Stimulated activated CD4-positive, alpha-beta T cell treated with anti-CD3 and anti-CD28 coated beads, TNF-alpha, amount 100 ng/mL, for 24 hours (primary cell): ENCODE measurements around the gene STRN3.

Source experiments
- DNase-seq, 3 experiments: peaks; one replicate each; pipeline ENCODE4 v3.0.0-alpha.2; 2020; ENCODE audit warnings: low read depth in 3 of 3

Gene STRN3

DNA sequence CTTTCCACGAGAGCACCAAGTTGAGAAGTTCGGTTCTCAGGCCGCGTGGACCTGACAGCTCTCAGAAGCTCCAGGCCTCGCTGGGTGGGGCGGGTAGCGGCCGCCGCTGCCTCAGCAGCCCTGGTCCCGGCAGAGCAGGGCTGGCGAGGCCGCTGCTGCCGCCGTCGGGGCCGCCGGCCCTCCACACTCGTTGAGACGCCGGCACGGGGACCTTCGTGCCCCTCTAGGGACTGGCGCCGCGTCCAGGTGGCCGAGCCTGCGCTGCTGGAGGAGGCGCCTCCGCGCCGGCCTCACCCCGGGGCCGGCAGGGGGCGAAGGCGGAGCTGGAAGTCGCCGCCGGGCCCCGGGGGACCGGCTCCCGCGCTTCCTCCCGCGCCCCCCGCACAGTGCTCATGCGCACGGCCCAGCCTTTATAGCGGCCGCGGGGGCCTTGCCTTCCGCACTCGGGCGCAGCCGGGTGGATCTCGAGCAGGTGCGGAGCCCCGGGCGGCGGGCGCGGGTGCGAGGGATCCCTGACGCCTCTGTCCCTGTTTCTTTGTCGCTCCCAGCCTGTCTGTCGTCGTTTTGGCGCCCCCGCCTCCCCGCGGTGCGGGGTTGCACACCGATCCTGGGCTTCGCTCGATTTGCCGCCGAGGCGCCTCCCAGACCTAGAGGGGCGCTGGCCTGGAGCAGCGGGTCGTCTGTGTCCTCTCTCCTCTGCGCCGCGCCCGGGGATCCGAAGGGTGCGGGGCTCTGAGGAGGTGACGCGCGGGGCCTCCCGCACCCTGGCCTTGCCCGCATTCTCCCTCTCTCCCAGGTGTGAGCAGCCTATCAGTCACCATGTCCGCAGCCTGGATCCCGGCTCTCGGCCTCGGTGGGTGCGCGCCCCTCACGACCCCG lies 151.8 kb downstream of the STRN3 start, which contains the start of gene COCH:
Gene COCH, plus strand, starts transcription at position 440 of the 879 bp plus-strand sequence. Its CDS starts 380 bp downstream, at position 820.
- DNase-seq = peak in 1 of 3 experiments; percentile 17

DNA sequence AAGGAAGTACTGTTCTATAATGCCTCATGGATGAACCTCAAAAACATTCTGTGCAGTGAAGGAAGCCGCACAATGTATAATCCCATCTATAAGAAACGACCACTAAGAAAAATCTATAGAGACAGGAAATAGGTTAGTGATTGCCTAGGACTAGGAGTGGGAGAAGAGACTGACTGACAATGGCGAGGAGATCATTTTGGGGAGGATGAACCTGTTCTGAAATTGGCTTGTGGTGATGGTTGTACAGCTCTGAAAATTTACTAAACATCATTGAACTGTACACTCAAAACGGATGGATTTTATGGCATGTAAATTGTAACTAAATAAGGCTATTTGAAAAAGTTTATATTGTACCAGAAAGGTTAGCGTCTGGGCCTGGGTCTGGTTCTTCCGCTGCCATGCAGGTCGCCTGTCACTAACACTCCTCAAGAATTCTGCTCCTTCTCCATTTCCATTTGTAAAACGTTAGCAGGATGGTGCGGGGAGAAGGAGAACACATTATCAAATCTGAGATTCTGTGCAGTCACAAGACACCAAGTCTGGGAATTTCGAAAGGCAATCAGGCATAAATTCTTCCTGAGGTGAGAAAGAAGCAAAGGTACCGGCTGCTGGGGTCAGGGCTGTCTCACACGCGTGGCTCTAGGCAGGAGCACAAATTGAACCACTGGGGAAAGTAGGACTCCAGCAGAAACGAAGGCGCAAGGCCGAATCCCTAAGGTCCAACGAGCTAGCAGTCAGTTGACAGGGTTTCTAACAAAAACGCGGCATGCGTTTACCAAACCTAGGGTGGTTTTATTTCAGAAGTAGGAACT lies 152.7 kb downstream of the STRN3 start:
- no peak for DNase-seq

DNA sequence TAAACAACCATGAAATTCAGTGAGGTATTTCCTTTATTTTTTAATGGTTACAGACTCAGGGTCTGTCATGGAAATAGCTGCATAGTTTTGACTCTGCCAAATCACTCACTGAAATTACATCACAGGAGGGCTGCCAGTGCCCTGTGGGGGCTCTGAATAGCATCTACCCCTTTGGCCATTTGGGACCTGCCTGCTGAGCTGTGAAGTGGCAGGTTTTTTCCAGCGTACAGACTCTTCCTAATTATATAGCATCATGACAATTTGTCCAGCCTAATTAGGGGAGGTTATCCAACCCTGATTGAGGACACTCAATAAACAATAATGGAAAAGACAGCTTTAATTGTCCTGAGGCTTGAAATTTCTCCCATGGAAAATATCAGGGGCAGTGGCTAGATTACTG lies 153.6 kb downstream of the STRN3 start:
- no peak for DNase-seq

DNA sequence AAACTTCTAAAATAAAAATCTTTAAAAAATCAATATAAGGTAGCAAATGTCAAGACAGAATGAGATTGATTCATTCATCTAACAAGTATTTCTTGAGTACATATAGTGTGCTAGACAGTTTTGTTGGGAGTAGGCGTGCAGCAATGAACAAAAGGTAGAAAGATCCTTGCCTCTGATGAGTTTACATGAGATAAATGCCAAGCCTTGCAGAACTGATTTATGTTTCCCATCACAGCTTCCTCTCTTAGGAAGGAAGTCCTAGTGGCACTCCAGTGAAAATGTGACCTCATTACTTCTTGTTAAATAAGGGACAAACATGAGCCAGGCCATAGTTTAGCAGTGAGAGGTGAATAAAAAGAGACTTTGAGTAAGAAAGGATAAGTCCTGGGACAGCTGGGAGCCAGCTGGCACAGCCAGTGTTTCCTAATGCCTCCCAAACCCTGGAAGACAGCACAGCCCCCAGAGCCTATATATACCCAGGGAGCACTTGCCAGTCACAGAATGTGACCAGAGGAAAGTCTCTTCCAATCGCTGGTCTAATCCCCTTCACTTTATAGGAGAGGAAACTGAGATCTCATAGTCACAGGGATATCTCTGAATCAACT lies 156.5 kb downstream of the STRN3 start:
- no peak for DNase-seq

DNA sequence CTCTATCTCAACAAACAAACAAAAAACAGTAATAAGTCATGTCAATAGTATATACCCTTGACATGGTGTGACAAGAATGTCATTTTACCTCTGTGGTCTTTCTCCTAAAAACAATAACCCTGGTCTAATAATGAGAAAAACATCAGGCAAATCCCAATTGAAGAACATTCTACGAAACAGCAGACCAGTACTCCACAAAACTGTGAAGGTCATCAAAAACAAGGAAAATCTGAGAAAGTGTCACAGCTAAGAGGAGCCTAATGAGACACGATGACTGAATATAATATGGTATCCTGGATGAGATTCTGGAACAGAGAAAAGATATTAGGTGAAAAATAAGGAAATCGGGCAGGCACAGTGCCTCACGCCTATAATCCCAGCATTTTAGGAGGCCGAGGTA lies 157.4 kb downstream of the STRN3 start:
- no peak for DNase-seq

- DNase-seq = no peak
These were observed 161.2 kb downstream of the STRN3 start for GRCh38 chr14:30864934-30865333.

DNA sequence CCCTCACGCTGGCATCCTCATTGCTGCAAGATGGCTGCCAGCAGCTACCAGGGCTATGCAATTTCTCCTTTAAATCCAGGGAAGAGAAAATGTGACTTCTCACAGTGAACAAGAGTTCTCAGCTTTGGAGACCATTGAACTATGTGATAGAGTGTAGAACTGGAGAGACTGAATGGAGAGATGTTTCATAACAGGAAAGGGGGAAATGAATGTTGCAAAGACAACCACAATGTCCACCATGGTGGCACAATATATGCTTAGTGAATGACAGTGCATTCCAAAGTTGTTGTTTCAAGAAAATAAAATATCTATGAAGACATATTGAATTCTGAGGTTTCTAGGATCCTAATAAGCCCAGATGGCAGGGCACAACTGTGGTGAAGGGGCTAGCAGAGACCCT lies 165.0 kb downstream of the STRN3 start:
- DNase-seq = no peak

DNA sequence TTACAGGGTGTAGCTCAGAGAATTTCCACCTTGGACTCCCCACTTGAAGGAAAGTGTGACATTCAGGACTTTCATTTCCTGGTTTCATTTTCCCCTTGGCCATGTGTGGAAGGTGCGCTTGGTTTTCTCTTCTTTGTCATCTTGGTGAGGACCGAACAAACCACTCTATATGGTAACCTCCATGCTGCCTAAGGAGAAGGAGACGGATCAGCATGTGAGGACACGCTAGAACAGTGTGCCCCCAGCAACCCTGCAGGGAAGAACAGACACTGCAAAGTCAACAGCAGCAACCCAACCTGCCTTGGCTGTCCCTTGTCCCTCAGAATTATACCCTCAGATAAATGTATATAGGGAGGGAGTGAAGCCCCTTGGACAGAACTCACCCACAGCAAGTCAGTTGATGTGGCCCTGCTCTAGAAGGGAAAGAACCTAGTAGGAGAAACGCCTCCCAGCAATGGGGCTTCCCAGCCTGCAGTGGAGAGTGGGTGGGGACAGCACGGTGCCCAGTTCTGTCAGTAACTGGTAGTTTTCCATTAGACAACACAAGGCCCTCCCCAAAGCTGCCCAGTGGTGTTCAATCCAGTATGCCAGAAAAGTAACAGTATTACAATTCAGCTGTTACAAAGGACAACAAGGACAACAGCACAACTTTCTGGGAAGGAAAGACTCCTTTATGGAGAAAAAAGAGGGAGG lies 170.7 kb downstream of the STRN3 start:
- DNase-seq = peak in 1 of 3 experiments; percentile 14

DNA sequence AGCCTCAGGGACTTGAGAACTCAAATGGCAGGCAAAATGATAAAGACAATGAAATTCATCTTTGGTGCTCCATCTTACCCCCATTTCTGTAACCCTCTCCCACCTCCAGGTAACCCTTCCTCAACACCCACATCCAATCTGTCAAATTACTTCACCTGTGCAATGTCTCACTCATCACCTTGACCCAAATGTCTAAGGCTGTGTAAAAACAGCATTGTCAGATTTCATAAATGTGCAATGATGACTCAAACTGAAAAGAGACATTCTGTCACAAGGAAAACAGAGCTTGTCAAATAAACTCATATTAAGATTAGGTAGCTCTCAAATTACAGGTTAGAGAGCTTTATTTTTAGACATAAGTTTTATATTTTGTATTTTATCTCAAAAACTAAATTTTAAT lies 171.7 kb downstream of the STRN3 start:
- no peak for DNase-seq

- DNase-seq = no peak
These were observed 172.2 kb downstream of the STRN3 start for GRCh38 chr14:30853946-30854345.

GRCh38 chr14:30849983-30850382 lies 176.2 kb downstream of the STRN3 start:
- DNase-seq = no peak

DNA sequence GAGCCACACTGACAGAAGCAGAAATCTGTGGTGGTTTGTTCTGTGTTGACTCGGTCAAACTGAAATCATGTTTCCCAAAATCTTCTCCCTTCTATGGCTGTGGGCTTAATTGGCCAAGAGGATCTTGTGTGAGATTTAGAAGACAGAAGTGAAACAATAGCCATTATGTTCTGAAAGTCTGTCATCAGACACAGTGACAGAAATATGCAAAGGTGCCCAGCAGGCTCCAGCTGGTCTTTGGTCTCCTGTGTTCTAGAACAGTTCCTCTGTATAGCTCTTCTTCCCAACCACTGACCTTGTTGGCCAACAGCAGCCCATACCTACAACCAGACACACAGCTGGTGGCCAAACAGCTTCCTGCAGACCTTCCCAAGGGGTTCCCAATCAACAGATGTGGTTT lies 176.8 kb downstream of the STRN3 start:
- no peak for DNase-seq

DNA sequence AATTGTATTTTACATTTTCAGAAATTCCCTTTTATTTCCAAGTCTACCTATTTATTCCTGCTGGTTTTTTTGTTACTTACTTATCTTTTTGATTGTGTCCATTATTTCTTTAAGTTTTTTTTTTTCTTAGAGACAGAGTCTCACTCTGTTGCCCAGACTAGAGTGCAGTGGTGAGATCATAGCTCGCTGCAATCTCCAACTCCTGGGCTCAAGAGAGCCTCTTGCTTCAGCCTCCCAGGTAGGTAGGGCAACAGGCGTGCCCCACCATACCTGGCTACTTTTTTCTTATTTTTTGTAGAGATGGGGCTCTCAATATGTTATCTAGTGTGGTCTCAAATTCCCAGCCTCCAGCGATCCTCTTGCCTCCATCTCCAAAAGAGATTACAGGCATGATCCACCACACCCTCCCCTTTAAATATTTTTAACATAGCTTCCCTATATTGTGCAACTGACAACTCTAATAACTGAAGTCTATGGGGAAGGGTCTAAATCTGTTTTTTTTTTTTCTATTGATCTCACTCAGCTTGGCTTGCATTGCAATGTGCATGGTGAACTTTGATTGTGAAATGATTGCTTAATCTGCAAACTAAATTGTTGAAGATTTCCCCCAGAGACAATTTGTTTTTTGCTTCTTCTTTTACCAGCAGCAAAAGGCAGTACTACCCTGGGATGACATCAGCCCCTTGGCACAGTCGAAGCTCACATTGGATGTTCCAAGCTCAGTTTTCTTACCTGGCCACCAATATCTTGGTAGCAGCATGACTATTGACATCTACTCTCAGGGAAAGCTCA lies 177.5 kb downstream of the STRN3 start:
- DNase-seq = no peak
